GM13976 (cell line): Measurements from ENCODE around the gene ZNRF3.

Experiments used
- DNase-seq: peaks from one replicate; pipeline ENCODE4 v3.0.0; 2012; ENCODE audit warnings: low spot score
- CTCF ChIP-seq: IDR thresholded peaks from 2 replicates; pipeline ENCODE4 v1.5.1; 2012; ENCODE audit warnings: borderline replicate concordance, mild to moderate bottlenecking; ENCODE audit not compliant: insufficient read depth; ENCODE audit errors: extremely low read depth, missing control alignments, control extremely low read depth
- in situ Hi-C: fragments of 300-500 bp; cut with MboI; formaldehyde crosslinking; loops from one replicate; pipeline ENCODE4 v1.12.0; 2022; ENCODE audit warnings: low sequenced_read_pairs, mixed read lengths, inconsistent platforms; ENCODE audit not compliant: unreplicated experiment

The ZNRF3 gene

GRCh38 chr22:28939932-28940331 lies 56.6 kb downstream of the ZNRF3 start:
- no peak for TF ChIP-seq CTCF
- in situ Hi-C loops: no loop called here
- DNase-seq: no peak

GRCh38 chr22:28940441-28940840 lies 57.1 kb downstream of the ZNRF3 start:
- no peak for DNase-seq
- no peak for TF ChIP-seq CTCF
- in situ Hi-C loops: no loop called here

- DNase-seq: no peak
- in situ Hi-C loops: no loop called here
- TF ChIP-seq CTCF: no peak
These were observed 59.0 kb downstream of the ZNRF3 start for GRCh38 chr22:28942333-28942732.

GRCh38 chr22:28942801-28943500 lies 59.6 kb downstream of the ZNRF3 start:
- DNase-seq: no peak
- no peak for TF ChIP-seq CTCF
- in situ Hi-C loops: no loop called here

- in situ Hi-C loops: no loop called here
- DNase-seq: no peak
These were observed 60.1 kb downstream of the ZNRF3 start for GRCh38 chr22:28943501-28943879.

GRCh38 chr22:28947125-28947524 lies 63.8 kb downstream of the ZNRF3 start:
- DNase-seq: no peak
- in situ Hi-C loops: no loop called here
- TF ChIP-seq CTCF: no peak

More at GRCh38 chr22:28943501-28943879, 60.1 kb downstream of the ZNRF3 start:
- TF ChIP-seq CTCF: no peak
